Sigmoid colon (tissue), 4 donors: ENCODE measurements around the gene PSMG3.

ENCODE experiments used
- CTCF ChIP-seq, 4 experiments: fragments of 450-650 bp in 3 of 4; fragments of 200-600 bp in 1 of 4; IDR thresholded peaks; one replicate each; pipeline ENCODE4 v1.5.1; 2016 to 2019; ENCODE audit warnings: antibody characterized with exemption in 4 of 4, mild to moderate bottlenecking in 3 of 4, moderate library complexity in 2 of 4
- EP300 ChIP-seq, 4 donors: sonication (generic); formaldehyde crosslinking; IDR thresholded peaks; one replicate each; pipeline ENCODE4 v1.6.1; 2017; ENCODE audit warnings: antibody characterized with exemption in 4 of 4

- no peak for TF ChIP-seq EP300 (IDR thresholded peaks at IDR 0.05)
- TF ChIP-seq CTCF (IDR thresholded peaks at IDR 0.05): no peak
Observed at GRCh38 chr7:1569440-1569832, 396 bp downstream of the PSMG3 start.
